ENCODE measurements around the gene RUBCN.
"Not testable (repeated sequence)": the region's sequence is repeated elsewhere in the genome, so short reads cannot be mapped to it uniquely, and the experiment has no call there.

- TF ChIP-seq CTCF (IDR thresholded peaks at IDR 0.05; ENCODE audit: borderline replicate concordance, extremely low read depth, low read length, poor library complexity, severe bottlenecking); EZH2 (IDR thresholded peaks at IDR 0.05; ENCODE audit: borderline replicate concordance, low read depth, low read length, severe bottlenecking): not testable (repeated sequence)
These were observed 108.8 kb downstream of the RUBCN start for GRCh38 chr3:197627772-197628523.

Data from DND-41 (cell line).